Stimulated activated CD8-positive, alpha-beta memory T cell treated with anti-CD3 and anti-CD28 coated beads, Interleukin-15, amount 100 ng/mL, for 24 hours (primary cell): Measurements from ENCODE around the gene MNS1.
"Not testable (repeated sequence)": the region's sequence is repeated elsewhere in the genome, so short reads cannot be mapped to it uniquely, and the experiment has no call there.

ENCODE experiments used
- DNase-seq: peaks from one replicate; pipeline ENCODE4 v3.0.0-alpha.2; 2020; ENCODE audit warnings: low read depth

MNS1 gene

DNA sequence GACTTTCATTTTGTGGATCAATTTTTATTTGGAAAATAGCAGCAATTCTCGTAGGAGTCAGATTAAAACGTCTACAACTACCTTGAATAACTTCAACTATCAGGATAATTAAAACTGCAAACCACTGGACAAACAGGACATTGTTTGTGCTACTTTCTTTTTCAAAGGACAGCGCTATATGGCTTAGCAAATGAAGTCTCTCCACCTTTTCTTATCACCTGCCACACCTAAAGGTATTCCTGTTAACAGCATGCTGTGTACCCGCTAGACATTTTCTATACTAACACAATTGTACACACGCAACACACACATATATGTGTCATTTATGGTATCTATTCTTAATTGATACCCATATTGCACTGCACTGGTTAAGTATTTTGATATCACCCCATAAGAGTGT is 19.2 kb downstream of the MNS1 start:
- DNase-seq: no peak

GRCh38 chr15:56442354-56442753 is 22.6 kb downstream of the MNS1 start:
- no peak for DNase-seq

GRCh38 chr15:56440214-56440770 is 24.6 kb downstream of the MNS1 start:
- DNase-seq: no peak

GRCh38 chr15:56432304-56432703 is 32.6 kb downstream of the MNS1 start:
- no peak for DNase-seq

- no peak for DNase-seq
These were observed 36.0 kb downstream of the MNS1 start for GRCh38 chr15:56428821-56429458.

GRCh38 chr15:56425976-56426375 is 39.0 kb downstream of the MNS1 start:
- DNase-seq: no peak

GRCh38 chr15:56425276-56425675 is 39.7 kb downstream of the MNS1 start:
- DNase-seq: no peak

DNA sequence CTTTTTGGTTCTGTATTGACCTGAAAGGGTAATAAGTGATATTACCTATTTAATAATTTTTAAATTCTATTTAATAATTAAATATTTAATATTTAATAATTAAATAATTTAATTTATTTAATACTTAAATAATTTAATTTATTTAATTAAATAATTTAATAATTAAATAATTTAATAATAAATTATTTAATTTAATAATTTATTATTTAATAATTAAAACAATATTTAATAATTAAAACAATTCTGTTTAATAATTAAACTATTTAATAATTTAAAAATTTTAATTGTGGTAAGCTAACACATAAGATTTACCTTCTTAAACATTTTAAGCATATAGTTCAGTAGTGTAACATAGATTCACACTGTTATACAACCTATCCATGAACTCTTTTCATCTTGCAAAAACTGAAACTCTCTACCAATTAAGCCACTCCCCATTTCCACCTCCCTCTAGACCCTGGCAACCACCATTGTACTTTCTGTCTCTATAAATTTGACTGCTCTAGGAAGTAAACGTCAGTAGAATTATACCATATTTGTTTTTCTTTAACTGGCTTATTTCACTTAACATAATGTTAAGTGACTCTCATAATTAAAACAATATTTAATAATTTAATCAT is 51.7 kb downstream of the MNS1 start:
- DNase-seq: not testable (repeated sequence)

DNA sequence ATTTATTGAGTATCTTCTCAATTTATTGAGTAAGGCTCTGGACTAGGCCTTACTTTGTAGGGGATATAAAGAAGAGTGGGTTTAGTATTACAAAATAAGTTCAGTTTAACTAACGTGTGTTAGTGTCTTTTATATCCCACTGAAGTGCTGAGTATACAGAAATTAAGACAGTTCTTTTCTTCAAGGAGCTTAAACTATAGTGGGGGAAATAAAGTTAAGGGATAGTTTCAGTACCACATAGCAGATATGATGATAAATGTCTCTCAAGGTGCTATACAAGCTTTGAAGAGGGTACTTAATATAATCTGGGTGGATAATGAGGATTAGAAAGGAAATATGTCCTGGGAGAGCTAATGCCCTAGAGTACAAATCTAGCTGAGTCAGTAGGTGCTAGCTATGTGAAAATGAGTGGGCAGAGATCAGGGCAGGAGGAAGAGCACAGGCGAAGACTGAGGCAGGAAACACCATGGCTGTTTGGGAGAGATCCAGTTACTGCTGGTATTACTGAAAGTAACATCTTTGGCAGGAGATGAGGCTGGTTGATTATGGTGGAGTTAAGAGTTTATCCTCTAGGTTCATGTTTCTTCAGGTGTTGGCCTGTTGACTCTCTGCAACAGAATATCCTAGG is 53.7 kb downstream of the MNS1 start:
- DNase-seq: no peak

- no peak for DNase-seq
These were observed 54.2 kb downstream of the MNS1 start for GRCh38 chr15:56410721-56411120.

GRCh38 chr15:56399209-56399608 is 65.7 kb downstream of the MNS1 start:
- not testable (repeated sequence) for DNase-seq

DNA sequence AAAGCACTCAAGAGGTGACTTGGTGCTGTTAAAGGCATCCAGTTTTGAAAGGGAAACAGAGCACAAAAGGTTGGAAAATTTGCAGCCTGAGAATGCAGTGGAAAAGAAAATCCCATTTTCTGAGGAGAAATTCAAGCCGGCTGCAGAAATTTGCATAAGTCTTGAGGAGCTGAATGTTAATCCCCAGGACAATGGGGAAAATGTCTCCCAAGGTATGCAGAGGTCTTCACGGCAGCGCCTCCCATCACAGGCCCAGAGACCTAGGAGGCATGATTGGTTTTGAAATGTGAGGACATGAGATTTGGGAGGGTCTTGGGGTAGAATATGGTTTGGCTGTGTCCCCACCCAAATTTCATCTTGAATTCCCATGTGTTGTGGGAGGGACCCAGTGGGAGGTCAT is 67.6 kb downstream of the MNS1 start:
- DNase-seq: not testable (repeated sequence)

DNA sequence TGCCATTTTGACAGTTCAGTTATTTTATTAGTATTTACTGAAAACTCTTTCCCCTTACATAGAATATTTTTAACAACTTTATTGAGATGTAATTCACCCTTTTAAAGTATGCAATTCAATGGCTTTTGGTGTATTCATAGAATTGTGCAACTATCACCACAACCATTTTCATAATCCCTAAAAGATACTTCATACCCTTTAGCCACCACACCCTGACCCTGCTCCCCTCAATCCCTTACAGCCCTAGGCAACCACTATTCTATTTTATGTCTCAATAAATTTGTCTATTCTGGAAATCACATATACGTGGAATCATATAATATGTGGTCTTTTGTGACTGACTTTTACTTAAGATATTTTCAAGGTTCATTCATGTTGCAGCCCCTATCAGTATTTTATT is 70.0 kb downstream of the MNS1 start:
- no peak for DNase-seq

- no peak for DNase-seq
These were observed 71.7 kb downstream of the MNS1 start for GRCh38 chr15:56393277-56393676.

GRCh38 chr15:56390739-56391267 is 74.1 kb downstream of the MNS1 start:
- no peak for DNase-seq

GRCh38 chr15:56385908-56386307 is 79.0 kb downstream of the MNS1 start:
- DNase-seq: no peak

DNA sequence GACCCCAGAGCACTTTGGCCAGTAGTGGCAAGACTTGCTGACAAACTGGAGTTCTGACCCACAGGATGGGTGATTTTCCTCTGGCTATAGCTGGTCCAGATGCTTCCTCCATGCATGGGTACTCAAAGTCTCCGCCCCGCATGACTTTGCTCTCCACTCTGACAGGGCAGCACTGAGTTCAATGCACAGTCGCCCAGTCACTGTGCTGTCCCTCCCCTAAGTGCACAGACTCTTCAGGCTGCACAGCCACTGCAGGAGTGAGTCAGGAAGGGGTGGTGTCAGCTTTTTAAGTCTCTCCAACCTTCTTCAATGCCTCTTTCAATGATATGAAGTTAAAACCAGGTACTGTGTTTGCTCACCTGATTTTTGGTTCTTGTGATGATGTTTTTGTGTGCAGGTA is 81.9 kb downstream of the MNS1 start:
- no peak for DNase-seq
